HG03378 (cell line): Measurements from ENCODE around the gene GMCL2.

Experiments used
- ATAC-seq: cut with Tn5 transposase; IDR thresholded peaks from one replicate; pipeline ENCODE4 v1.9.1; 2021; ENCODE audit warnings: mild to moderate bottlenecking, moderate library complexity; ENCODE audit not compliant: unreplicated experiment

Gene GMCL2

DNA sequence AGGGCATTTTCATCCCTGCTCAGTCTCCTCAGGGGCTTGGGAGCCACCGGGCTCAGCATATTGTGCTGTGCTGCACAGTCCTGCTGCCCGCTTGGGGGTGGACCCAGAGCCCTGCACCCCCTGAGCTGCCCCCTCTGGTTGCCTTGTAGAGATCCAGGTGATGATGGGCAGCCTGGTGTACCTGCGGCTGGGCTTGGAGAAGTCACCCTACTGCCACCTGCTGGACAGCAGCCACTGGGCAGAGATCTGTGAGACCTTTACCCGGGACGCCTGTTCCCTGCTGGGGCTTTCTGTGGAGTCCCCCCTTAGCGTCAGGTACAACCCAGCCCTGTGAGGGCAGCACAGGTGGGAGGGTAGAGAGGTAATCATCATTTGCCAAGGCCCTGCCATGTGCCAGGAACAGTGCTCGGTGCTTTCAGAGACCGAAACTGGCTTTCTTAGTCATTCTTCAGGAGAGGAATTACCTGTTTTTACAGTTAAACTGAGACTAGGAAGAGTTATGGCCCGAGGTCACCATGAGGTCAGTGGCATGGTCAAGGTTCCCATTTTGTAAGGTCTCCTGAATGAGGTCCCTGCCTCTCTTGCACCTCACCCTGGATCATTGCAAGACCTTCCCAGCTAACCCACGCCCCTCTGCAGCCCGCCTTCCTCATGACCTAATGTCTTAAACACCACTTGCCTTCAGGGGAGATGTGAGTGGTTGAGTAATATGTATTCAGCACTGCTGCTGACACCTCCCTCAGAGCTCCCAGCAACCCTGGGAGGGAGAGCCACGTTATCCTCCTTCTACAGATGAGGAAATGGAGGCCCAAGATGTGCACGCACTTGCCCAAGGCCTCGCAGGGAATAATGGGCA, 41.0 kb downstream of the GMCL2 start:
- no peak for ATAC-seq

- ATAC-seq, result no peak
Measured at GRCh38 chr5:178143901-178144300, 43.3 kb downstream of the GMCL2 start.

DNA sequence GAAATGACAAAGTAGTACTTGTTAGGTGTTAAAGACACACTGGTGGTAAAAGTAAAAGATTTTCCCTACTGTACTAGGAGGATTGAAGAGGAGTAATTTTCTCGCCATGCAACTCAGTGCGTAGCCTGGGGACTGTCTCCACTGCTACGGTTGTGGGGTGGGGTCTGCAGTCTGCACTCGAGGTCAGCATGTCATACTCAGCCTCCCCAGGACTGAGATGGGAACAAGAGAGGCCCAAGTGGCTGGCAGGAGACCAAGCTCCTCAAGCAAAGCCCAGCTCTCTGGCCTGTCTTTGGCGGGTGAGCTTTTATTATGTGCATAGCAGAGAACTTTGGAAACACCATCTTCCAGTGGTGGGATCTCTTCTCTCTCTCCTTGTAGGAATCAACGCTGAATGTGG, 43.9 kb downstream of the GMCL2 start:
- no peak for ATAC-seq

DNA sequence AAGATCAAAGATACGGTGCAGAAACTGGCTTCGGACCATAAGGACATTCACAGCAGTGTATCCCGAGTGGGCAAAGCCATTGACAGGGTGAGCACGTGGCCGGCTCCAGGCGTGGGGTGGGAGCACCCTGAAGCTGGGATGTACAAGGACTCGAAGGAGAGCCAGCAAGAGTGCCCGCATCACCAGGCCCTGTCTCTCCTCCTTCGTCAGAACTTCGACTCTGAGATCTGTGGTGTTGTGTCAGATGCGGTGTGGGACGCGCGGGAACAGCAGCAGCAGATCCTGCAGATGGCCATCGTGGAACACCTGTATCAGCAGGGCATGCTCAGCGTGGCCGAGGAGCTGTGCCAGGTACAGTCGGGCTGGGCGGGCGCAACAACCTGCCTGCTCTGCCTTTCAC, 44.5 kb downstream of the GMCL2 start:
- no peak for ATAC-seq

DNA sequence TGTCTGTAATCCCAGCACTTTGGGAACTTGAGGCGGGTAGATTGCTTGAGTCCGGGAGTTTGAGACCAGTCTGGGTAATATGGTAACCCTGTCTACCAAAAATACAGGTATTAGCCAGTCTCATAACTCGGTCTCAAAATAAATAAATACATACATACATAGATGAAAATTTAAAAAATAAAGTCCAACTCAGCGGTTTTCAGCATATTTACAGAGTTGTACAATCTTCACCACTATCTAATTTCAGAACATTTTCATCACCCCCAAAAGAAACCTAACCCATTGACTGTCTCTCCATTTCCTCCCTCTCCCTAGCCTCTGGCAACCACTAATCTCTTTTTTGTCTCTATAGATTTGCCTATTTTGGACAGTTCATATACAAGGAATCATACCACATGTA, 45.6 kb downstream of the GMCL2 start:
- ATAC-seq, result no peak

DNA sequence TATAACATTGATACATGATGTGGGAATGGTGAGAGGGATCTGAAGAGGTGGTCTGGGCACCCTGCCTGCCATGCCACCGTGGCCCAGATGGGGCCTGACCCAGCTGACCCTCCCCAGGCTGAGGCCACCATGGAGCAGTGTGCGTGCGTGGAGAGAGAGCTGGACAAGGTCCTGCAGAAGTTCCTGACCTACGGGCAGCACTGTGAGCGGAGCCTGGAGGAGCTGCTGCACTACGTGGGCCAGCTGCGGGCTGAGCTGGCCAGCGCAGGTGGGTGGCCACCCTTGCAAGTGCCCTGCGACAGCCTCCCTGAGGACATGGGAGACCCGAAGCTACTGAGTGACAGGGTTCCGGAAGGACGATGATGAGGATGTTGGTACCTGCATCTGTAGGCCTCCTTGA, 49.2 kb downstream of the GMCL2 start:
- no peak for ATAC-seq

- no peak for ATAC-seq
Measured at GRCh38 chr5:178136990-178137389, 50.2 kb downstream of the GMCL2 start.
